HepG2 (cell line): ENCODE data around the gene ZBTB14. TPM values are rescaled to one million over a fixed set of nuclear protein-coding genes. Genes with fewer than 3 reads are reported as not detected.

ENCODE experiments used
- EP300 ChIP-seq, 3 experiments: sonication (generic) in 1 of 3; formaldehyde crosslinking in 1 of 3; IDR thresholded peaks; 2 replicates each; pipeline versions ENCODE4 v1.5.1 to v1.6.1; 2011 to 2020; ENCODE audit warnings: low read depth in 2 of 3, low read length in 2 of 3, borderline replicate concordance in 1 of 3, improper control_type of control experiment in 1 of 3, mild to moderate bottlenecking in 1 of 3, missing genetic modification reagents in 1 of 3, moderate library complexity in 1 of 3
- FOXC1 ChIP-seq: sonication (generic); formaldehyde crosslinking; IDR thresholded peaks from 2 replicates; pipeline ENCODE4 v1.8.0; 2022; ENCODE audit warnings: mild to moderate bottlenecking, missing genetic modification reagents, borderline replicate concordance
- GATA4 ChIP-seq: sonication (generic); IDR thresholded peaks from 2 replicates; pipeline ENCODE4 v1.6.1; 2016; ENCODE audit warnings: antibody characterized with exemption, low read depth, borderline replicate concordance
- GMEB1 ChIP-seq: sonication (generic); formaldehyde crosslinking; IDR thresholded peaks from 2 replicates; pipeline ENCODE4 v1.5.1; 2020; ENCODE audit warnings: missing genetic modification reagents, mild to moderate bottlenecking, borderline replicate concordance
- HIVEP1 ChIP-seq: sonication (generic); formaldehyde crosslinking; IDR thresholded peaks from 2 replicates; pipeline ENCODE4 v1.4.0; 2020; ENCODE audit warnings: mild to moderate bottlenecking, missing genetic modification reagents
- NR2F2 ChIP-seq: IDR thresholded peaks from 2 replicates; pipeline ENCODE4 v1.6.1; 2012; ENCODE audit warnings: low read depth, inconsistent platforms, borderline replicate concordance
- ONECUT2 ChIP-seq: sonication (generic); formaldehyde crosslinking; IDR thresholded peaks from 2 replicates; pipeline ENCODE4 v1.4.0; 2020; ENCODE audit warnings: missing genetic modification reagents
- TBL1XR1 ChIP-seq: fragments of 150-350 bp; IDR thresholded peaks from 2 replicates; pipeline ENCODE4 v1.6.1; 2014; ENCODE audit warnings: borderline replicate concordance, low read length; ENCODE audit not compliant: partially characterized antibody
- TFDP1 ChIP-seq: IDR thresholded peaks from 2 replicates; pipeline ENCODE4 v1.6.1; 2016; ENCODE audit warnings: missing compliant biosample characterization, missing genetic modification reagents, borderline replicate concordance
- ZBTB25 ChIP-seq: IDR thresholded peaks from 2 replicates; pipeline ENCODE4 v1.6.1; 2018; ENCODE audit warnings: missing genetic modification reagents
- ZBTB37 ChIP-seq: sonication (generic); formaldehyde crosslinking; IDR thresholded peaks from 2 replicates; pipeline ENCODE4 v1.4.0; 2020; ENCODE audit warnings: mild to moderate bottlenecking, missing genetic modification reagents
- ZMYM4 ChIP-seq: sonication (generic); formaldehyde crosslinking; IDR thresholded peaks from 2 replicates; pipeline ENCODE4 v1.8.1; 2023; ENCODE audit warnings: mild to moderate bottlenecking, missing genetic modification reagents
- ZNF234 ChIP-seq: sonication (generic); formaldehyde crosslinking; conservative IDR thresholded peaks from 2 replicates; pipeline ENCODE4 v1.5.1; 2020; ENCODE audit warnings: mild to moderate bottlenecking, missing genetic modification reagents
- ZNF296 ChIP-seq: sonication (generic); formaldehyde crosslinking; conservative IDR thresholded peaks from 2 replicates; pipeline ENCODE4 v1.5.0; 2020; ENCODE audit warnings: mild to moderate bottlenecking, missing genetic modification reagents
- ZNF670 ChIP-seq: sonication (generic); formaldehyde crosslinking; IDR thresholded peaks from 2 replicates; pipeline ENCODE4 v1.8.0; 2022; ENCODE audit warnings: mild to moderate bottlenecking, missing genetic modification reagents, borderline replicate concordance
- ZNF7 ChIP-seq: IDR thresholded peaks from 2 replicates; pipeline ENCODE4 v1.6.1; 2016; ENCODE audit warnings: missing biosample characterization, missing genetic modification reagents
- ZNF788 ChIP-seq: sonication (generic); formaldehyde crosslinking; IDR thresholded peaks from 2 replicates; pipeline ENCODE4 v1.5.0; 2020; ENCODE audit warnings: mild to moderate bottlenecking, missing genetic modification reagents, borderline replicate concordance
- ZSCAN9 ChIP-seq: IDR thresholded peaks from 2 replicates; pipeline ENCODE4 v1.6.1; 2016; ENCODE audit warnings: borderline replicate concordance
- polyA plus RNA-seq, 8 experiments: library from polyadenylated mRNA; depleted of rRNA in 3 of 8; stranded (reverse) in 7 of 8; unstranded in 1 of 8; fragments of >200 nt; fragmentation: Illumina TruSeq in 4 of 8; extraction: Trizol in 4 of 8; gene quantifications; 2 replicates each; pipeline versions ENCODE4 v1.2.1 to v1.2.3, GENCODE V29; 2011 to 2016; ENCODE audit warnings: low read depth in 4 of 8, missing spikeins in 1 of 8, mixed read lengths in 1 of 8; ENCODE audit not compliant: insufficient read depth in 1 of 8
- total RNA-seq, 5 experiments: library from RNA; depleted of rRNA; stranded (reverse); fragments of >200 nt; fragmentation: Illumina TruSeq; extraction: Trizol; gene quantifications; 2 replicates each; pipeline ENCODE4 v1.2.3, GENCODE V29; 2016; ENCODE audit warnings: low read depth in 1 of 5
- TF ChIP-seq, protein P1 (sequence below): sonication (generic); IDR thresholded peaks from 2 replicates; pipeline ENCODE4 v1.6.1; 2016; ENCODE audit warnings: low read depth, borderline replicate concordance
- TF ChIP-seq, protein P2 (sequence below): sonication (generic); formaldehyde crosslinking; IDR thresholded peaks from 2 replicates; pipeline ENCODE4 v1.8.1; 2023; ENCODE audit warnings: missing genetic modification reagents, inconsistent platforms, borderline replicate concordance

ZBTB14 gene
- total and polyA plus RNA-seq, 2 of the 13 experiments (the other 11 are each of a cell fraction or from before 2014, with no cell fraction given): 8.0 to 14.4 TPM

GRCh38 chr18:5298156-5298852, 2.8 kb upstream of the ZBTB14 start (continued):
- TF ChIP-seq FOXC1 (CRISPR knock-in tag) (0 out of 2 replicates have a peak, but pooled peaks have one; percentile 14), ZNF234 (CRISPR knock-in tag) (no peak), HIVEP1 (peak; percentile 71), ZMYM4 (CRISPR knock-in tag) (peak; percentile 83), TFDP1 (peak; percentile 26; the same call in 1 of the 2 replicates), ZBTB25 (CRISPR knock-in tag) (peak; percentile 56; the same call in 1 of the 2 replicates), ONECUT2 (CRISPR knock-in tag) (peak; percentile 10; the same call in 1 of the 2 replicates), EP300 (IDR thresholded peaks at IDR 0.05; ENCODE audit: low read depth in 2 of 2, low read length in 2 of 2) (peak; percentile 49 to 72; a peak in 2 of 4 replicates), EP300 (CRISPR knock-in tag; IDR thresholded peaks at IDR 0.05; ENCODE audit: borderline replicate concordance) (peak; percentile 62; the same call in 1 of the 2 replicates), ZSCAN9 (peak; percentile 72; the same call in 1 of the 2 replicates), ZNF7 (CRISPR knock-in tag) (no peak; the same call in 1 of the 2 replicates), NR2F2 (peak; percentile 75; the same call in 1 of the 2 replicates), TBL1XR1 (no peak), GATA4 (peak; percentile 42; the same call in 1 of the 2 replicates), ZNF670 (CRISPR knock-in tag) (peak; percentile 70; the same call in 1 of the 2 replicates), ZNF788 (CRISPR knock-in tag) (peak; percentile 51; the same call in 1 of the 2 replicates), GMEB1 (CRISPR knock-in tag) (peak; percentile 34; the same call in 1 of the 2 replicates), ZBTB37 (CRISPR knock-in tag) (0 out of 2 replicates have a peak, but pooled peaks have one; percentile 33), ZNF296 (CRISPR knock-in tag) (no peak)
- TF ChIP-seq, protein P1, sequence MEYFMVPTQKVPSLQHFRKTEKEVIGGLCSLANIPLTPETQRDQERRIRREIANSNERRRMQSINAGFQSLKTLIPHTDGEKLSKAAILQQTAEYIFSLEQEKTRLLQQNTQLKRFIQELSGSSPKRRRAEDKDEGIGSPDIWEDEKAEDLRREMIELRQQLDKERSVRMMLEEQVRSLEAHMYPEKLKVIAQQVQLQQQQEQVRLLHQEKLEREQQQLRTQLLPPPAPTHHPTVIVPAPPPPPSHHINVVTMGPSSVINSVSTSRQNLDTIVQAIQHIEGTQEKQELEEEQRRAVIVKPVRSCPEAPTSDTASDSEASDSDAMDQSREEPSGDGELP: peak; percentile 44; the same call in 1 of the 2 replicates
- TF ChIP-seq, protein P2, sequence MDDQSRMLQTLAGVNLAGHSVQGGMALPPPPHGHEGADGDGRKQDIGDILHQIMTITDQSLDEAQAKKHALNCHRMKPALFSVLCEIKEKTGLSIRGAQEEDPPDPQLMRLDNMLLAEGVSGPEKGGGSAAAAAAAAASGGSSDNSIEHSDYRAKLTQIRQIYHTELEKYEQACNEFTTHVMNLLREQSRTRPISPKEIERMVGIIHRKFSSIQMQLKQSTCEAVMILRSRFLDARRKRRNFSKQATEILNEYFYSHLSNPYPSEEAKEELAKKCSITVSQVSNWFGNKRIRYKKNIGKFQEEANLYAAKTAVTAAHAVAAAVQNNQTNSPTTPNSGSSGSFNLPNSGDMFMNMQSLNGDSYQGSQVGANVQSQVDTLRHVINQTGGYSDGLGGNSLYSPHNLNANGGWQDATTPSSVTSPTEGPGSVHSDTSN (CRISPR knock-in tag): no peak
